RWPE1 (cell line): Measurements from ENCODE around the gene NOP14.

Source experiments
- CTCF ChIA-PET: fragments of 350-600 bp; sonication (Branson Sonifier 250); formaldehyde crosslinking; extraction: SDS; loops from one replicate; lab custom pipeline; 2021; lab: Yijun Ruan, JAX
- POLR2A ChIA-PET: fragments of 400-600 bp; formaldehyde crosslinking; extraction: SDS; loops from one replicate; lab custom pipeline; 2020; ENCODE audit warnings: antibody characterized with exemption; ENCODE audit not compliant: low non-redundant PET; lab: Yijun Ruan, JAX
- DNase-seq: peaks from one replicate; pipeline ENCODE4 v3.0.0; 2012; ENCODE audit warnings: low spot score
- H3K27ac ChIP-seq: fragments of 450-650 bp; 2 replicates; pipeline ENCODE4 v1.5.1; 2017
- TF ChIP-seq, protein P1 (sequence below): fragments of 450-650 bp; conservative IDR thresholded peaks from 2 replicates; pipeline ENCODE4 v1.5.1; 2017; ENCODE audit warnings: low read depth, mild to moderate bottlenecking

The NOP14 gene

DNA sequence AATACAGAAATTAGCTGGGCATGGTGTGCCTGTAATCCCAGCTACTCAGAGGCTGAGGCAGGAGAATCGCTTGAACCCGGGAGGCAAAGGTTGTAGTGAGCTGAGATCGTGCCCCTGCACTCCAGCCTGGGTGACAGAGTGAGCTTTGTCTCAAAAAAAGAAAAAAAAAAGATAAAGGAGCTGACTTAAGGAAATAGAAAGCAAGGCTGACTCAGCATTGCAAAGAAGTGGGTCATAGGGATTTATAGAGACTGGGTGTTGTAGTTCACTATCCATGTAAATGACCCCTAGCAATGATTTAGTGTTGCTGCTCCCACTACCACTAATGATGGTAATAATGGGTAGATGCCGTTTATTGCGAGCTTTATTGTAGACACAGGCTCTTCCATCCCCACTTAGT, 71.9 kb downstream of the NOP14 start:
- DNase-seq: no peak
- POLR2A ChIA-PET: no interaction called here
- TF ChIP-seq, protein P1, sequence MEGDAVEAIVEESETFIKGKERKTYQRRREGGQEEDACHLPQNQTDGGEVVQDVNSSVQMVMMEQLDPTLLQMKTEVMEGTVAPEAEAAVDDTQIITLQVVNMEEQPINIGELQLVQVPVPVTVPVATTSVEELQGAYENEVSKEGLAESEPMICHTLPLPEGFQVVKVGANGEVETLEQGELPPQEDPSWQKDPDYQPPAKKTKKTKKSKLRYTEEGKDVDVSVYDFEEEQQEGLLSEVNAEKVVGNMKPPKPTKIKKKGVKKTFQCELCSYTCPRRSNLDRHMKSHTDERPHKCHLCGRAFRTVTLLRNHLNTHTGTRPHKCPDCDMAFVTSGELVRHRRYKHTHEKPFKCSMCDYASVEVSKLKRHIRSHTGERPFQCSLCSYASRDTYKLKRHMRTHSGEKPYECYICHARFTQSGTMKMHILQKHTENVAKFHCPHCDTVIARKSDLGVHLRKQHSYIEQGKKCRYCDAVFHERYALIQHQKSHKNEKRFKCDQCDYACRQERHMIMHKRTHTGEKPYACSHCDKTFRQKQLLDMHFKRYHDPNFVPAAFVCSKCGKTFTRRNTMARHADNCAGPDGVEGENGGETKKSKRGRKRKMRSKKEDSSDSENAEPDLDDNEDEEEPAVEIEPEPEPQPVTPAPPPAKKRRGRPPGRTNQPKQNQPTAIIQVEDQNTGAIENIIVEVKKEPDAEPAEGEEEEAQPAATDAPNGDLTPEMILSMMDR: no peak
- no peak overlapping the region for H3K27ac ChIP-seq
- CTCF ChIA-PET: no interaction called here

DNA sequence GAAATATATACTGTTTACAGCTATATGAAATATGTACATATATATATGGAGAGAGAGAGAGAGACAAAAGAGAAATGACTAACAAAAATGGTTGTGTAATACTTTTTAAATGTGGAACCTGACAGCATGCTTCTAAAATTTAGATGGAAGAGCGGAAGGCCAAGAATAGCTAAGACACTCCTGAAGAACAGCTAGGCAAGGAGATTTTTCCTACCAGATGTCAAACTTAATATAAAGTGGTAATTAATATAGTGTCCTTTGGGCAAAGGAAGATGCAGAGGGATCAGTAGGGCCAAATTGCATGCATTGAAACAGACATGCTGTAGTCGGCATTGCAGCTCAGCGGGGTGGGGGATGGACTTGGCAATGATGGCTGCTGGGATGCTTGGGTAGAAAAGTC, 74.3 kb downstream of the NOP14 start:
- POLR2A ChIA-PET: no interaction called here

More for the DNA sequence above, 74.3 kb downstream of the NOP14 start:
- CTCF ChIA-PET: no interaction called here
- no peak for DNase-seq
- no peak overlapping the region for H3K27ac ChIP-seq
- TF ChIP-seq, protein P1: no peak
